ENCODE data around the gene MRPS23. TPM values are rescaled to one million over a fixed set of nuclear protein-coding genes. Genes with fewer than 3 reads are reported as not detected.

The MRPS23 gene
- total RNA-seq, 1 donor from 2014 or later, result 27.0 TPM

- TF ChIP-seq CTCF (conservative IDR thresholded peaks at IDR 0.05; ENCODE audit: low read depth, low read length), result no peak
- H3K4me3 ChIP-seq (ENCODE audit: low read depth, low read length), result no peak overlapping the region
- DNase-seq (ENCODE audit: low read depth), result no peak
These were observed 30.6 kb downstream of the MRPS23 start for GRCh38 chr17:57819285-57819684.

- no peak overlapping the region for H3K4me3 ChIP-seq (ENCODE audit: low read depth, low read length)
- TF ChIP-seq CTCF (conservative IDR thresholded peaks at IDR 0.05; ENCODE audit: low read depth, low read length), result no peak
- no peak for DNase-seq (ENCODE audit: low read depth)
These were observed 31.8 kb downstream of the MRPS23 start for GRCh38 chr17:57818066-57818465.

GRCh38 chr17:57817299-57817698, 32.5 kb downstream of the MRPS23 start:
- no peak overlapping the region for H3K4me3 ChIP-seq (ENCODE audit: low read depth, low read length)
- no peak for DNase-seq (ENCODE audit: low read depth)
- TF ChIP-seq CTCF (conservative IDR thresholded peaks at IDR 0.05; ENCODE audit: low read depth, low read length), result no peak

DNA sequence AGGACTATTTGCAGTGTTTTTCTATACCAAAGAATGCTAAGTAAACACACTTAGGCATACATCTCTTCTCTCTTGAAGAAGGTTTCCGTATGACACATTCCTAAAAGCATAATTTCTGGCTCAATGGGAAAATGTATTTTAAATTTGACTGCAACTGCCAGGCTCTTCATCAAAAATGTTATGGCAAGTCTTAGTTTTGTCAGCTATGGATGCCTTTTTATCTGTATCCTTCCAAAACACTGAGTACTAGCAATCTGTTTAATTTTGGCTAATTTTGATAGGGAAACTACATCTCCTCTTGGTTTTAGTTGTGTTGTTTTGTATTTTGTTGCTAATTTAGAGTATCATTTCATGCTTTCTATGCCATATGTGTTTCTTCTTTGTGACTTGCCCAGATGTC, 35.4 kb downstream of the MRPS23 start:
- H3K4me3 ChIP-seq (ENCODE audit: low read depth, low read length), result no peak overlapping the region
- no peak for DNase-seq (ENCODE audit: low read depth)
- no peak for TF ChIP-seq CTCF (conservative IDR thresholded peaks at IDR 0.05; ENCODE audit: low read depth, low read length)

GRCh38 chr17:57811638-57812280, 38.1 kb downstream of the MRPS23 start:
- no peak for TF ChIP-seq CTCF (conservative IDR thresholded peaks at IDR 0.05; ENCODE audit: low read depth, low read length)
- no peak for DNase-seq (ENCODE audit: low read depth)
- no peak overlapping the region for H3K4me3 ChIP-seq (ENCODE audit: low read depth, low read length)

GRCh38 chr17:57810721-57811637, 38.9 kb downstream of the MRPS23 start:
- DNase-seq (ENCODE audit: low read depth), result no peak
- no peak for TF ChIP-seq CTCF (conservative IDR thresholded peaks at IDR 0.05; ENCODE audit: low read depth, low read length)
- H3K4me3 ChIP-seq (ENCODE audit: low read depth, low read length), result no peak overlapping the region

Measured in epithelial cell of proximal tubule (primary cell).